Stomach (tissue), 4 donors: ENCODE measurements around the gene IPO11.

Experiments
- CTCF ChIP-seq, 7 experiments: fragments of 450-650 bp in 4 of 7; fragments of 200-600 bp in 3 of 7; sonication (generic) in 3 of 7; IDR thresholded peaks; one replicate each; pipeline ENCODE4 v1.5.1; 2016 to 2019; ENCODE audit warnings: antibody characterized with exemption in 7 of 7, control low read depth in 2 of 7, mild to moderate bottlenecking in 1 of 7
- EP300 ChIP-seq: sonication (generic); formaldehyde crosslinking; IDR thresholded peaks from one replicate; pipeline ENCODE4 v1.6.1; 2017; ENCODE audit warnings: antibody characterized with exemption
- POLR2A ChIP-seq, 4 donors: fragments of 450-650 bp; IDR thresholded peaks; one replicate each; pipeline ENCODE4 v1.6.1; 2016; ENCODE audit warnings: antibody characterized with exemption in 4 of 4, control low read depth in 2 of 4, mild to moderate bottlenecking in 1 of 4, moderate library complexity in 1 of 4
- POLR2AphosphoS5 ChIP-seq, 3 donors: sonication (generic); formaldehyde crosslinking; IDR thresholded peaks; one replicate each; pipeline ENCODE4 v1.6.1; 2016; ENCODE audit warnings: antibody characterized with exemption in 3 of 3

- no peak for TF ChIP-seq CTCF (IDR thresholded peaks at IDR 0.05)
- no peak for TF ChIP-seq POLR2A (IDR thresholded peaks at IDR 0.05)
- no peak for TF ChIP-seq POLR2AphosphoS5 (IDR thresholded peaks at IDR 0.05)
- TF ChIP-seq EP300 = no peak
Measured at GRCh38 chr5:62581836-62582597, 169.5 kb downstream of the IPO11 start.
